ENCODE measurements around the gene CR1.

GRCh38 chr1:207658408-207658807, 162.5 kb downstream of the CR1 start:
- TF ChIP-seq, protein P1, sequence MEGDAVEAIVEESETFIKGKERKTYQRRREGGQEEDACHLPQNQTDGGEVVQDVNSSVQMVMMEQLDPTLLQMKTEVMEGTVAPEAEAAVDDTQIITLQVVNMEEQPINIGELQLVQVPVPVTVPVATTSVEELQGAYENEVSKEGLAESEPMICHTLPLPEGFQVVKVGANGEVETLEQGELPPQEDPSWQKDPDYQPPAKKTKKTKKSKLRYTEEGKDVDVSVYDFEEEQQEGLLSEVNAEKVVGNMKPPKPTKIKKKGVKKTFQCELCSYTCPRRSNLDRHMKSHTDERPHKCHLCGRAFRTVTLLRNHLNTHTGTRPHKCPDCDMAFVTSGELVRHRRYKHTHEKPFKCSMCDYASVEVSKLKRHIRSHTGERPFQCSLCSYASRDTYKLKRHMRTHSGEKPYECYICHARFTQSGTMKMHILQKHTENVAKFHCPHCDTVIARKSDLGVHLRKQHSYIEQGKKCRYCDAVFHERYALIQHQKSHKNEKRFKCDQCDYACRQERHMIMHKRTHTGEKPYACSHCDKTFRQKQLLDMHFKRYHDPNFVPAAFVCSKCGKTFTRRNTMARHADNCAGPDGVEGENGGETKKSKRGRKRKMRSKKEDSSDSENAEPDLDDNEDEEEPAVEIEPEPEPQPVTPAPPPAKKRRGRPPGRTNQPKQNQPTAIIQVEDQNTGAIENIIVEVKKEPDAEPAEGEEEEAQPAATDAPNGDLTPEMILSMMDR (IDR thresholded peaks at IDR 0.05) = no peak
- TF ChIP-seq POLR2A (IDR thresholded peaks at IDR 0.05) = no peak

All from Peyer's patch (tissue), 4 donors.